Fibroblast of lung (primary cell): ENCODE results near the gene PPIB. TPM values are rescaled to one million over a fixed set of nuclear protein-coding genes. Genes with fewer than 3 reads are reported as not detected.

ENCODE experiments used
- DNase-seq, 2 donors: peaks; one replicate each; pipeline versions ENCODE4 v3.0.0 to v3.0.0-alpha.2; 2010; ENCODE audit warnings: low read depth in 2 of 2
- H2AFZ ChIP-seq: 2 replicates; pipeline ENCODE4 v1.5.1; 2012; ENCODE audit warnings: low read length, control low read depth, inconsistent platforms
- H3K27ac ChIP-seq: 2 replicates; pipeline ENCODE4 v1.5.1; 2011; ENCODE audit warnings: low read length, control low read depth; ENCODE audit not compliant: insufficient read depth
- H3K27me3 ChIP-seq: 2 replicates; pipeline ENCODE4 v1.5.1; 2011; ENCODE audit warnings: mild to moderate bottlenecking, low read length; ENCODE audit not compliant: control insufficient read depth, insufficient read depth
- H3K36me3 ChIP-seq: 2 replicates; pipeline ENCODE4 v1.5.1; 2011; ENCODE audit warnings: low read length; ENCODE audit not compliant: control insufficient read depth, insufficient read depth
- H3K4me1 ChIP-seq: 2 replicates; pipeline ENCODE4 v1.5.1; 2011; ENCODE audit warnings: low read length; ENCODE audit not compliant: control insufficient read depth, insufficient read depth; ENCODE audit errors: extremely low read depth
- H3K4me2 ChIP-seq: 2 replicates; pipeline ENCODE4 v1.5.1; 2011; ENCODE audit warnings: low read length, control low read depth; ENCODE audit not compliant: insufficient read depth; ENCODE audit errors: extremely low read depth
- H3K4me3 ChIP-seq, 4 experiments: fragments of 200-600 bp in 1 of 4; sonication (generic) in 1 of 4; replicated peaks in 1 of 4; 2 replicates each; pipeline ENCODE4 v1.5.1; 2011 to 2016; ENCODE audit warnings: low read length in 4 of 4, low read depth in 3 of 4, mild to moderate bottlenecking in 3 of 4, control low read depth in 2 of 4, inconsistent platforms in 1 of 4, mixed read lengths in 1 of 4; ENCODE audit not compliant: insufficient read depth in 1 of 4; ENCODE audit errors: control extremely low read depth in 1 of 4
- H3K79me2 ChIP-seq: 2 replicates; pipeline ENCODE4 v1.5.1; 2012; ENCODE audit warnings: mild to moderate bottlenecking, low read length, inconsistent platforms; ENCODE audit not compliant: control insufficient read depth, insufficient read depth
- H3K9ac ChIP-seq: 2 replicates; pipeline ENCODE4 v1.5.1; 2011; ENCODE audit warnings: mild to moderate bottlenecking, low read length, control low read depth; ENCODE audit not compliant: insufficient read depth
- H3K9me3 ChIP-seq: 2 replicates; pipeline ENCODE4 v1.5.1; 2012; ENCODE audit warnings: low read depth, low read length; ENCODE audit not compliant: control insufficient read depth, insufficient read depth
- H4K20me1 ChIP-seq: 2 replicates; pipeline ENCODE4 v1.5.1; 2011; ENCODE audit warnings: low read length; ENCODE audit not compliant: control insufficient read depth, insufficient read depth; ENCODE audit errors: extremely low read depth
- CTCF ChIP-seq, 2 donors: IDR thresholded peaks in 1 of 2; conservative IDR thresholded peaks in 1 of 2; 1 replicate in 1 of 2; 2 replicates in 1 of 2; pipeline ENCODE4 v1.5.1; 2011 to 2012; ENCODE audit warnings: low read length in 2 of 2, control low read depth in 1 of 2, inconsistent platforms in 1 of 2, low read depth in 1 of 2, mild to moderate bottlenecking in 1 of 2
- EZH2 ChIP-seq: IDR thresholded peaks from 2 replicates; pipeline ENCODE4 v1.5.1; 2012; ENCODE audit warnings: low read length, control low read depth, mild to moderate bottlenecking; ENCODE audit errors: missing control alignments
- polyA plus RNA-seq, 2 donors: library from polyadenylated mRNA; depleted of rRNA in 1 of 2; stranded (reverse) in 1 of 2; unstranded in 1 of 2; fragments of >200 nt; gene quantifications; 2 replicates each; pipeline ENCODE4 v1.2.1, GENCODE V29; 2011 to 2012; ENCODE audit warnings: missing spikeins in 1 of 2
- total RNA-seq: library from RNA; depleted of rRNA; stranded (reverse); fragments of >200 nt; gene quantifications from 2 replicates; pipeline ENCODE4 v1.2.1, GENCODE V29; 2014

Gene PPIB
- total and polyA plus RNA-seq, 2 donors (not counting 1 experiment from before 2014, with no cell fraction given) = 639 to 1,174 TPM

- no peaks in the 10 kb centered on the region for H3K4me1 ChIP-seq
- H3K4me2 ChIP-seq = no peak overlapping the region
- H2AFZ ChIP-seq = no peak overlapping the region
- DNase-seq = peak; percentile 42 to 74
- H3K9ac ChIP-seq = no peak overlapping the region
- H3K4me3 ChIP-seq = no peak overlapping the region
- H3K27ac ChIP-seq = no peak overlapping the region
- H3K79me2 ChIP-seq = no peaks in the 10 kb centered on the region
- no peaks in the 10 kb centered on the region for H3K27me3 ChIP-seq
- H3K9me3 ChIP-seq = no peaks in the 10 kb centered on the region
- no peaks in the 10 kb centered on the region for H4K20me1 ChIP-seq
- no peak for TF ChIP-seq EZH2
- peak; percentile 35 to 45 for TF ChIP-seq CTCF (conservative IDR thresholded peaks at IDR 0.05 in 1 of 2, IDR thresholded peaks at IDR 0.05 in 1 of 2; ENCODE audit: low read depth in 1 of 2, low read length in 2 of 2)
- H3K36me3 ChIP-seq = peaks cover 2% of the 10 kb centered on the region
Measured at GRCh38 chr15:64209680-64210334, 47.0 kb upstream of the PPIB start.

GRCh38 chr15:64205202-64205601 lies 42.4 kb upstream of the PPIB start:
- H3K36me3 ChIP-seq = peaks cover 2% of the 10 kb centered on the region
- H3K27ac ChIP-seq = no peak overlapping the region
- H4K20me1 ChIP-seq = no peaks in the 10 kb centered on the region
- H2AFZ ChIP-seq = no peak overlapping the region
- no peaks in the 10 kb centered on the region for H3K79me2 ChIP-seq
- H3K9me3 ChIP-seq = no peaks in the 10 kb centered on the region
- no peak overlapping the region for H3K4me3 ChIP-seq
- no peak for DNase-seq
- no peak overlapping the region for H3K9ac ChIP-seq
- TF ChIP-seq CTCF (conservative IDR thresholded peaks at IDR 0.05 in 1 of 2, IDR thresholded peaks at IDR 0.05 in 1 of 2; ENCODE audit: low read depth in 1 of 2, low read length in 2 of 2) = no peak
- no peak for TF ChIP-seq EZH2
- H3K4me2 ChIP-seq = no peak overlapping the region
- H3K4me1 ChIP-seq = no peaks in the 10 kb centered on the region
- no peaks in the 10 kb centered on the region for H3K27me3 ChIP-seq

- Histone ChIP-seq H3K4me2 (no peak overlapping the region), H4K20me1 (no peaks in the 10 kb centered on the region), H3K4me3 (no peak overlapping the region), H3K4me1 (no peaks in the 10 kb centered on the region), H3K27me3 (no peaks in the 10 kb centered on the region), H3K9ac (no peak overlapping the region), H3K36me3 (peaks cover 2% of the 10 kb centered on the region), H3K79me2 (no peaks in the 10 kb centered on the region), H2AFZ (no peak overlapping the region), H3K27ac (no peak overlapping the region), H3K9me3 (no peaks in the 10 kb centered on the region)
- TF ChIP-seq EZH2 (no peak), CTCF (conservative IDR thresholded peaks at IDR 0.05 in 1 of 2, IDR thresholded peaks at IDR 0.05 in 1 of 2; ENCODE audit: low read depth in 1 of 2, low read length in 2 of 2) (no peak)
- peak in 1 of 2 donors; percentile 15 for DNase-seq
Measured at GRCh38 chr15:64197425-64197824, 34.6 kb upstream of the PPIB start.
